Cerebellar nuclear complex (tissue), 1 donor: ENCODE data around the gene PLXNA4.

Experiments
- DNase-seq, 2 experiments: peaks; one replicate each; lab custom pipeline; 2025; lab: John Stamatoyannopoulos, UW

PLXNA4 gene

DNA sequence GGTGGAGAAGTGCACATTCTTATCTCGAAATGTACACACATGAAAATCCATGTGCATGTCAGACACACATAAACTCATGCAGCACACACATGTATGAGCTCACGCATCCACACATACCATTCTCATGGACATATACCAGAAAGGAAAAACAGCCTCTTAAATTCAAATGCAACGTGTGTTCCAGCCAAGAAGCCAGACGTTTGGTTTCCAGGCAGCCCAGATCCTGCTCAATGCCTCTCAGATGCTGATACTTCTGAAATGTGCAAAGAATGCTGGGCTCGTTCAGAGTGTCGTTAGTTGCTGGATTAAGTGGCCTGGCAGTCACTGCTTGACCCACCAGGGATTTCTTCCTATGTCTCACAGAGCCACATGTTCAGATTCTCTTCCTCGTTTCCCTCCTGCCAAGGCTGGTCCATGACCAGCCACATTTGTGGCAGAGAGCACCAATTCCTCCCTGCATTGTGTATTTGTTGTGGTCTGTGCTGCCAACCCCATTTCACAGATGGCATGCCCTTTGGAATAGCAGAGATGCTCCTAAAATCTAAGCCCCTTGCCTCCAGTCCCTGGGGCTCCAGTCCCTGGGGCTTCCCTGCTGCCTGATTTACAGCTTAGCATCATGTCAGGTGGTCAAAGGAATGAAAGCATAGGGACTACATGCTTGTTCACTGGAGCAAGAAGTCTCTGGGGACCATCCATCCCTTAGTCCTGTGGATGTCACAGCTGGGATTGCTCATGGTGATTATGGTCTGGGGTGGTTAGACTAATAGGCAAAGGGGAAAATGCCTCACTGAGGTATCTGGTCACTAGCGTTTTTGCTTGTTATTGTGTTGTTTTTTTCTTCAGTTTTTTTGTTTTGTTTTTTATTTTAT, 426.6 kb downstream of the PLXNA4 start:
- DNase-seq, result no peak

- no peak for DNase-seq
These were observed 427.4 kb downstream of the PLXNA4 start for GRCh38 chr7:132148876-132149275.

- no peak for DNase-seq
These were observed 430.8 kb downstream of the PLXNA4 start for GRCh38 chr7:132145466-132145865.

GRCh38 chr7:132145063-132145462, 431.2 kb downstream of the PLXNA4 start:
- DNase-seq, result no peak

- no peak for DNase-seq
These were observed 434.3 kb downstream of the PLXNA4 start for GRCh38 chr7:132142006-132142405.

DNA sequence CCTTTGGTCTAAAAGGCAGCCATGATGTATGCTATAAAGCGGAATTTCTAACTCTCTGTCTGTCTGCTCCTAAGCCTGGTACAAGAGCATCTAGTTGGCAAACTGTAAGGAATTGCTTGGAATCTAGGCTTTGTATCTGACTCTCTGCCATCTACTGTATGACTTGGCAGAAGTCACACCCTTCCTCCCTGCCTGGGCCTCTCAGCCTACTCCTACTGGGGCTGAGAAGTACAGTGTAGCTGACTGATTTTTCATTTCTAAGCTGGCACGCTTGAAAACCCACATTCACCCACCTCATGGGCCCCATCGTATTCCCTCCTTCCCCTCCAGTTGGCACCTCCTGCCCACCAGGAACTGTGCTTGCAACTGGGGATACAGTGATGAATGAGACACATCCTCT, 435.2 kb downstream of the PLXNA4 start:
- DNase-seq, result no peak

GRCh38 chr7:132140341-132140740, 435.9 kb downstream of the PLXNA4 start:
- DNase-seq, result no peak

DNA sequence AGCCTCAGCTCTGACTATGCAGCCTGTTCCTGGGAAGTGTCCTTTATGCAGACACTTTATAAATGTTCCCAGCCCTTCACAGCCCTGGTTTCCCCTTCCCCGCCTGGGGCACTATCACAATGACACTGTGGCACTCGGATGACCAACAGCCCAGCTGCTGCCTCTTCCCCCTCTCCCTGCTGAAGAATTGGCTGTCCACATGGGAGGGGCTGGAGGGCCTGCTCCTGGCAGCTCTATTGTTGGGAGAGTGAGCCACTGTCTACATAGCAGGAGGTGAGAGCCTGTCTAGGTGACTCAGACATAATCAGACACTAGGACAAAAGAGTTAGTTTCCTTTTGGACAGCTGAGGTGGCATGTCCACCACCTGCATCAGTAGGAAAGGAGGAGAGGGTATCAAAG, 437.5 kb downstream of the PLXNA4 start:
- DNase-seq, result no peak

GRCh38 chr7:132137681-132138080, 438.6 kb downstream of the PLXNA4 start:
- DNase-seq, result no peak

GRCh38 chr7:132135746-132136385, 440.4 kb downstream of the PLXNA4 start:
- DNase-seq, result no peak

- no peak for DNase-seq
These were observed 441.3 kb downstream of the PLXNA4 start for GRCh38 chr7:132134814-132135445.

GRCh38 chr7:132133501-132133900, 442.8 kb downstream of the PLXNA4 start:
- no peak for DNase-seq

GRCh38 chr7:132131196-132131595, 445.1 kb downstream of the PLXNA4 start:
- DNase-seq, result no peak

DNA sequence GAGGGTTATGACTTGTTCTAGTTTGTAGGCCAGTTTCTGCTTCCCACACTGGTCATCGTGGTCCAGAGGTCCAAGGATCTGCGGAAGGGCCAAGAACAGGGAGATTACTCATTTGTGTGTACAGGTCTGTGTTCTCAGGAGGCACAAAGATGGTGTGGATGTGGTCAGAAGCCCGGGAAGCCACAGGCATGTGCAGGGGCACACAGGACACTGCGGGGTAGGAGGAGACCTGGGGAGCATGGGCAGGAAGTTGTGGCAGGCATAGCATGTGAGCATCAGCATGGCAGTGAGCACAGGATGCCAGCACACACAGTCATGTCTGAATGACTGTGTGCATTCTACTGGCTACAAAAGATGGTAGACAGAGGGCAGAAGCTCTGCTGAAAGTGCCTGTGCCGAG, 445.8 kb downstream of the PLXNA4 start:
- DNase-seq, result no peak

DNA sequence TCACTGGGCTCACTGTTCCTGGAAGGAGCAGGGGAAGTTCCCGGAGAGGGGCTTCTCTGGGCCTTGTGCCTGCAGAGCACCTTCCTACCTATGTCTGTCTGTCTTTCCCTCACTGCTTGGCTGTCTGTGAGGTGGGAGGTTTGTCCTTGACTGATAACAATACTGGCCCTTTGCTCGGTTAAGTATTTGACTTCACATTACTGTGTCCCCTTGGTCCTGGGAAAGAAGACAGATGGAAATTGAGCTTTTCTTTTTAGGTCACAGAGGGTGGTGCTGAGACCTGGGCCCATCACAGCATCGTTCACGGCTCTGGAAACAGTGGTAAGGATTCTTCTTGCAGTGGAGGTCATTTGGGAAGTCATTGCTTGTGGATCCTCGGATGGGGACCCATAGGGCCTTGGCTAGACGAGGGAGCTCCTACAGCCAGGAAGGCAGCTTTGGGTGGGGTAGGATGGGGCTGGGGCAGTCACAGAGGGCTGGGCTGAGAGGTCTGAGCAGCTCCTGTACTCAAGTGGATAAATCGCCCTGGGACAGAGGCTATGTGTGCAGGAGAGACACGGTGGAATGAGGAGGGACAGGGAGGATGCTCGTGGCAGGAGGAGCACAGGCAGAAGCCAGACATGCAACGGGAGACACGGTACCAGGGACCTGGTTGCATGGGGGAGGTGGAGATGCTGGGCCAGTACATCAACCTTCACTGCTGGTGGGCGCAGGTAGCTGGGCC, 450.2 kb downstream of the PLXNA4 start:
- no peak for DNase-seq

DNA sequence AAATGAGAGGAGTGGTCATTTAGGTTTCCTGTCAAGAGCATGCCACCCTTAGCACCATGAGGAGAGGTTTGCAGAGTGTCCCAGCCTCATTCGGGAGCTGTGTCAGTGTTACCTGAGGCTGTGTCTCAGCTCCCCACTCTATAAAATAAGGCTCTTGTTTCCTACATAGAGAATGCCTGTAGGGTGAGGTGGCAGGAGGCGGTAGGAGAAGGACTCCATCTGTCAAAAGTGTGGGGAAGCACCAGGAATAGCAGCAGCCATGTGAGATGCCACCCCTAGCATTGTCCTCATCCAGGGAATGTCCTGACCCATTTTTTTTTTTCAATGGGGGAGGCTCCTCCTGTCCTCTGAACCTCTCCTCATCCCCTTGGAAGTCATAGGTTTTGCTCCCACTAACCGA, 451.2 kb downstream of the PLXNA4 start:
- no peak for DNase-seq

DNA sequence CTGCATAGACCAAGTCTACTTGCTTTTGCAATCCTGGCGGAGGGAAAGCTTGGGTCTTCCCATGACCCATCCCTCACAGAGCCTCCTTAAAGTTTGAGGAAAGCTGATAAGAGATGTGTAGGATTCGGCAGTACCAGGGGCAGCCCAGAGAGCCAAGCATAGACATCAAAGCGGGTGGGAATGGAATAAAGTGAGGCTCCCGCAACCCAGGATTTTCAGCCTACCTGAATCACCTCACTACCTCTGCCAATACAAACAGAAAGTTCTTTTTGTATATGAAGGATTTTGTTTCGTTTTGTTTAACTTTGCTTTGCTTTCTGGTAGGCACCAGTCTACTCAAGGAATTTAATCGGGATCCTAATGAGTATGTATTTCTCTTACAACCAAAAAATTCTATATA, 451.7 kb downstream of the PLXNA4 start:
- no peak for DNase-seq

GRCh38 chr7:132123773-132124172, 452.5 kb downstream of the PLXNA4 start:
- no peak for DNase-seq

DNA sequence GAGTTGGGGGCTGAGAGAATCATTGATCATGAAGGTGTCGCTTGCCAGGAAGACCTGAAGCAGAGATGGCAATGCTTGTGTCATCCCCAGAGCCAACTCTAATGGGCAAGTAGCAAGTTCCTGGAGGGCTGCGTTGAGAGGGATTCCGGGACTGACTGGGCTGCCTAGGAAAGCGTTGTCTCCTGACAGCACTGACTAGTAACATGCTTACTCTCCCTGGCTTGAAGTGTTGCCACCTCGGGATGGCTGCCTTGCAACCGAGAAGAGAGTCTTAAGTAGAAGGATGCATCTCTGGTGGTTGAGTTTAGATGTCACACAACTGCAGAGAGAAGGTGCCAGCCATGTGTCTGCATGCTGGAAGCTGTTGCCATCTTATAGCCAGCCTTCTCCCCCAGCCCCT, 453.4 kb downstream of the PLXNA4 start:
- DNase-seq, result no peak

DNA sequence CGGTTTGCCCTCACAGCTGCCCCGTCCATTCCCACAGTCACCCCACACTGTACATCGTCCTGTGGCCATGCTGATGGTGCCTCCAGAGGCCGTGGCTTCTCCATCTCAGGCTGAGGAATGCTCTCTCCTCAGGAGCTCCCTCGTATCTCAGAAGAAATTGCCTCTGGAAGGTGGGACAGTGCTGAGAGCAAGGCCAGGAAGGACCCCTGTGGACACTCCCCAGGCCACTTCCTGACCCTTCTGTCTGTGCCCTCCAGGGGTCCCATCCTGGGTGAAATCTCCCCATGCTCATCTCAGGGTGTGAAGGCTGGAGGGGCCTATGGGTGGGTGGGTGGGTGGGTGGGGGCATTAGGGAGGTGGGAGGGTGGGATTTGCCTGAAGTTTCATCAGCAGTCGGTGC, 454.3 kb downstream of the PLXNA4 start:
- no peak for DNase-seq

DNA sequence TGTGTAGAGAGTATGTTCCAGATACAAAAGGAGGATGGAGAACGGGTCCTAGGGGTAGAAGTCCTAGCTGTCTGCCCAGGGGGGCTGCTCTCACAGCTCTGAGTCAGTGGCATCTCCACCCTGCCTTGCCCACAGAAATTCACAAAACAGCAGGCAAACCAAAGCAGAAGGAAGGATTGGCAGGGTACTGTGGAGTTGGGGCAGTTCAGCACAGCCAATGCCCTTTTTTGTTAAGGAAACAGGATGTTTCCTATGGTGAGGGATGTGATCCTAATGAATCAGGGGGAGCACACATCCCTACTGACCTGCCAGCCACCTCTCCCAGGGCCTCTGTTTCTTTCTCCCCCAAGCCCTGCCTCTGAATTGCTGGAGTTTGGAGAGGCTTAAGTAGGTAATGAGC, 457.6 kb downstream of the PLXNA4 start:
- DNase-seq, result no peak

GRCh38 chr7:132117636-132118035, 458.6 kb downstream of the PLXNA4 start:
- no peak for DNase-seq
